ENCODE measurements around the gene SMIM38. TPM values are rescaled to one million over a fixed set of nuclear protein-coding genes. Genes with fewer than 3 reads are reported as not detected.

The SMIM38 gene
- total RNA-seq, 1 donor from 2014 or later, result 0.65 TPM

DNA sequence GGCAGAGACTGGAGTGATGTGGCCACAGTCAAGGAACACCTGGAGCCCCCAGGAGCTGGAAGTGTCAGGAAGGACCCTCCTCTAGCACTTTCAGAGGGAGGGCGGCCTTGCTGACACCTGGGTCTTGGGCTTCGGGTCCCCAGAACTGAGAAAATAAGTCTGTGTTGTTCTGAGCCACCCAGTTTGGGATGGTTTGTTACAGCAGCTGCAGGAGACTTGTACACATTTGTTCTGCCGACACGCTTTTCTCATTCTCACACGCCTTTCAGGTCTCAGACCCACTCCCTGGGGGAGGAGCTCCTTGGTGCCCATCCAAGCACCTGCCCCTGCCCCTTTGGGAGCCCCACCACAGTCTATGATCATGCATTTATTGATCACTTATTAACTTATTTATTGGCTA, 47.2 kb upstream of the SMIM38 start:
- H3K27ac Mint-ChIP-seq, result no peak overlapping the region
- H3K27me3 Mint-ChIP-seq, result peaks cover 11% of the 10 kb centered on the region
- no peak overlapping the region for H3K4me3 Mint-ChIP-seq (ENCODE audit: low read depth)
- no peak for DNase-seq (ENCODE audit: low spot score, unreplicated experiment)
- H3K36me3 Mint-ChIP-seq (ENCODE audit: insufficient read depth), result peaks cover 2% of the 10 kb centered on the region
- peaks cover 7% of the 10 kb centered on the region for H3K4me1 Mint-ChIP-seq (ENCODE audit: low read depth)
- TF ChIP-seq, protein P1, sequence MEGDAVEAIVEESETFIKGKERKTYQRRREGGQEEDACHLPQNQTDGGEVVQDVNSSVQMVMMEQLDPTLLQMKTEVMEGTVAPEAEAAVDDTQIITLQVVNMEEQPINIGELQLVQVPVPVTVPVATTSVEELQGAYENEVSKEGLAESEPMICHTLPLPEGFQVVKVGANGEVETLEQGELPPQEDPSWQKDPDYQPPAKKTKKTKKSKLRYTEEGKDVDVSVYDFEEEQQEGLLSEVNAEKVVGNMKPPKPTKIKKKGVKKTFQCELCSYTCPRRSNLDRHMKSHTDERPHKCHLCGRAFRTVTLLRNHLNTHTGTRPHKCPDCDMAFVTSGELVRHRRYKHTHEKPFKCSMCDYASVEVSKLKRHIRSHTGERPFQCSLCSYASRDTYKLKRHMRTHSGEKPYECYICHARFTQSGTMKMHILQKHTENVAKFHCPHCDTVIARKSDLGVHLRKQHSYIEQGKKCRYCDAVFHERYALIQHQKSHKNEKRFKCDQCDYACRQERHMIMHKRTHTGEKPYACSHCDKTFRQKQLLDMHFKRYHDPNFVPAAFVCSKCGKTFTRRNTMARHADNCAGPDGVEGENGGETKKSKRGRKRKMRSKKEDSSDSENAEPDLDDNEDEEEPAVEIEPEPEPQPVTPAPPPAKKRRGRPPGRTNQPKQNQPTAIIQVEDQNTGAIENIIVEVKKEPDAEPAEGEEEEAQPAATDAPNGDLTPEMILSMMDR (IDR thresholded peaks at IDR 0.05; ENCODE audit: unreplicated experiment), result no peak
- H3K9me3 Mint-ChIP-seq (ENCODE audit: low read depth), result peaks cover 8% of the 10 kb centered on the region

DNA sequence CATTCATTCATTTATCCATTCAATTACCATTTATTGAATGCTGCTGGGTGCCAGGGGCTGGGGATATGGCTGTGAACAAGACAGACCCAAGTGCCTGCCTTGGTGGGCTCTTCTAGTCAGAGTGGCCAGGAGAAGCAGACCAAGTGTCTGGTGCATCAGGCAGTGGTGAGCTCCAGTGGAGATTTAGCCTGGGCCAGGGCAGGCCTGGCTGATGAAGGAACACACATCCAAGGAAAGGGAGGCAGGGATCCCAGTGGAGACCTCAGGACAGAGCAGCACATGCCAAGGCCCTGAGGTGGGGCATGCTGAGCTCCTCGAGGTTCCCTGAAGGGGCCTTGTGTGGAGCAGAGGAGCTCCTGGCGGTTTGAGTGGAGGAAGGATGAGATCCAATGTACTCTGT, 46.6 kb upstream of the SMIM38 start:
- DNase-seq (ENCODE audit: low spot score, unreplicated experiment), result no peak
- H3K27ac Mint-ChIP-seq, result no peak overlapping the region
- H3K9me3 Mint-ChIP-seq (ENCODE audit: low read depth), result peaks cover 8% of the 10 kb centered on the region
- peaks cover 12% of the 10 kb centered on the region for H3K27me3 Mint-ChIP-seq
- peaks cover 2% of the 10 kb centered on the region for H3K36me3 Mint-ChIP-seq (ENCODE audit: insufficient read depth)
- no peak overlapping the region for H3K4me3 Mint-ChIP-seq (ENCODE audit: low read depth)
- H3K4me1 Mint-ChIP-seq (ENCODE audit: low read depth), result peaks cover 7% of the 10 kb centered on the region
- TF ChIP-seq, protein P1 (IDR thresholded peaks at IDR 0.05; ENCODE audit: unreplicated experiment), result no peak

DNA sequence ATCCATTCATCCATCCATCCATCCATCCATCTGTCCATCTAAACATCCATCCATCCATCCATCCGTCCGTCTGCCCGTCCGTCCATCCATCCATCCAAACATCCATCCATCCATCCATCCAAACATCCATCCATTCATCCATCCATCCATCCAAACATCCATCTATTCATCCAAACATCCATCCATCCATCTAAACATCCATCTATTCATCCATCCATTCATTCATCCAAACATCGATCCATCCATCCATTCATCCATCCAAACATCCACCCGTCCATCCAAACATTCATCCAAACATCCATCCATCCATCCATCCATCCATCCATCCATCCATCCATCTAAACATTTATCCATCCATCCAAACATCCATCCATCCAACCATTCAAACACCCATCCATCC, 45.3 kb upstream of the SMIM38 start:
- Mint-ChIP-seq H3K4me3 (ENCODE audit: low read depth) (no peak overlapping the region), H3K36me3 (ENCODE audit: insufficient read depth) (peaks cover 2% of the 10 kb centered on the region), H3K9me3 (ENCODE audit: low read depth) (peaks cover 8% of the 10 kb centered on the region), H3K4me1 (ENCODE audit: low read depth) (peaks cover 16% of the 10 kb centered on the region), H3K27ac (no peak overlapping the region), H3K27me3 (peaks cover 12% of the 10 kb centered on the region)
- DNase-seq (ENCODE audit: low spot score, unreplicated experiment), result no peak
- TF ChIP-seq, protein P1 (IDR thresholded peaks at IDR 0.05; ENCODE audit: unreplicated experiment), result no peak

DNA sequence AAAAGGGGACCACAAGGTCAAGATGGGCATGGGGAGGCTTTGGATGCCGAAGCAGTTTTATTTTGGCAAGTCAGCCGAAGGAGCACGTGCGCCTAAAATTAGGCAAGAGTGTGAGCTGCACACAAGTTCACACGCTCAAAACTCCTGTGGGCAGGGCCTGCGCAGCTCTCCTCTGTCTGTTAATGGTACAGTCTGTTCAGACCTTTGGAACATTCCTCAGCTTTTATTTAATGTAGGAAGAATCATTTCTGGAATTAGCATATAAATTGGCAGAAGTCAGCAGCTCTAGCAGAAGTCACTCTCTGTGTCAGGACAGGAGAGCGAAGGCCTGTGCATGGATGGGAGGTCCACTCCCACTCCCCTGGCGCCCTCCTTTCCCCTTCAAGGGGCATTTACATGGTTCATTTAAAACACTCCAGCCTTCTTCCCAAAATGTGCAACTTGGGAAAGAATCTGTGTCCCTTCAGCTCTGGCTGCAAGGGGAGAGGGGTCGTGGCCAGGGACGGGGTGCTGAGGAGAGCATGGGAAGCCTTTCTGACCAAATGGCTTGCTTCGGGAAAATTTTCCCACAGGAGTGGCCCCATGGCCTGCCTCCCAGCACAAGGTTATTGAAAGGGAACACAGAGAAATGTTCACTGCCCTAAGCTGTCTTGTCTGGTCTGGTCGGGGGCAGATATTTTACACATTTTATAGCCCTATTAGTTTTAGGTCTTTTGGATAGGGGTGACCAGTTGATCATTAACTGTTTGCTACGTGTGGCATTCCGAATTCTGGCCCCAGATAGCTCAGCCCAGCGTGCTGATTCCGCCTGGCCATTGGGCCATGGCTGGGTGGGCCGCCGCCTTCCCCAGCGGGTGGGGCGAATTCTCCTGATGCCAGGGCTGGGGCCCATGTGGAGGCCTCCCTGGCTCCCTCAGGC, 43.9 kb upstream of the SMIM38 start:
- no peak overlapping the region for H3K27ac Mint-ChIP-seq
- H3K9me3 Mint-ChIP-seq (ENCODE audit: low read depth), result peaks cover 8% of the 10 kb centered on the region
- H3K4me3 Mint-ChIP-seq (ENCODE audit: low read depth), result no peak overlapping the region
- H3K4me1 Mint-ChIP-seq (ENCODE audit: low read depth), result peaks cover 13% of the 10 kb centered on the region
- H3K36me3 Mint-ChIP-seq (ENCODE audit: insufficient read depth), result peaks cover 2% of the 10 kb centered on the region
- peaks cover 12% of the 10 kb centered on the region for H3K27me3 Mint-ChIP-seq
- DNase-seq (ENCODE audit: low spot score, unreplicated experiment), result no peak
- TF ChIP-seq, protein P1 (IDR thresholded peaks at IDR 0.05; ENCODE audit: unreplicated experiment), result no peak

DNA sequence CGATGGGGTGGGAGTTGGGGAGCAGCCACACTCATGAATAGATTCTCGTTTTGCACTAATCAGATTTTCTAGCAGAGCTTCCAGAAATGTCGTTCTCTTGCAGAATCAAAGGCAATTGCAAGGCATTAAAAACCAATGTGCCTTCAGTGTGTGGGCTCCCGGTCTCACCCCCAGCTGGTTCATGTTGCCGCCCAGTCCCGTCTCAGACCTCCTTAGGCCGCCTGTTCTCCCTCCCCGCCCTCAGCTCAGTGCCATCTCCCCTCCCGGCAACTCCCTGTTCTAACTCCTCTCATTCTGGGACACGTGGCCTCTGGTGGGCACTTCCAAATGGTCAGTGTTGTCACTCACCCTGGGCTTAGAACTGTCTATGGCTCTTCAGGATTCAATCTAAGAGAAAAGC, 42.5 kb upstream of the SMIM38 start:
- no peak overlapping the region for H3K4me3 Mint-ChIP-seq (ENCODE audit: low read depth)
- H3K4me1 Mint-ChIP-seq (ENCODE audit: low read depth), result peaks cover 13% of the 10 kb centered on the region
- H3K27ac Mint-ChIP-seq, result no peak overlapping the region
- peaks cover 8% of the 10 kb centered on the region for H3K9me3 Mint-ChIP-seq (ENCODE audit: low read depth)
- H3K36me3 Mint-ChIP-seq (ENCODE audit: insufficient read depth), result peaks cover 2% of the 10 kb centered on the region
- H3K27me3 Mint-ChIP-seq, result peaks cover 19% of the 10 kb centered on the region
- TF ChIP-seq, protein P1 (IDR thresholded peaks at IDR 0.05; ENCODE audit: unreplicated experiment), result no peak
- DNase-seq (ENCODE audit: low spot score, unreplicated experiment), result no peak

Data from progenitor cell of endocrine pancreas (in vitro differentiated cells).